C4-2B (cell line): ENCODE data around the gene ITPRIP.

Experiments
- H3K27ac ChIP-seq: fragments of 450-650 bp; 2 replicates; pipeline ENCODE4 v1.5.1; 2017
- ZFX ChIP-seq: fragments of 450-650 bp; IDR thresholded peaks from 2 replicates; pipeline ENCODE4 v1.6.1; 2017
- TF ChIP-seq, protein P1 (sequence below): fragments of 450-650 bp; conservative IDR thresholded peaks from 2 replicates; pipeline ENCODE4 v1.5.1; 2017; ENCODE audit warnings: mild to moderate bottlenecking

Gene ITPRIP

DNA sequence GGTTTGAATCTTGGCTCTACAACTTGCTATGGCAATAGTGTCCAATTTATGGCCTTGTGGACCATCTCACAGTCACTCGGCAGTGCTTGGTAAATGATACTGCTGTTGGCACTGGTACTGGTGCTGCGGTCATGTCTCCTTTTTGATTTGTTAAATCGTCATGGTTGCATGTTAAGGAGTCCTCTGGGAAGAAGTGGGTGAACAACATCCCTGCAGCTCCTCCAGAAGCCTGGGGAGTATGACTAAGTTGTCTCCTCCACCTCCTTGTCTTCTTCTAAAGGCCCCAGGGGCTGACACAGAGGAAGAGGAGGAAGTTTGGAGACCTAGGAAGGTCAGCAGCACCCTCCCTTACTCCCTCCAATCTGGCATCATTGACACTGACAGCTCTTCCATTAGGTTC is 8.5 kb downstream of the ITPRIP start:
- TF ChIP-seq, protein P1, sequence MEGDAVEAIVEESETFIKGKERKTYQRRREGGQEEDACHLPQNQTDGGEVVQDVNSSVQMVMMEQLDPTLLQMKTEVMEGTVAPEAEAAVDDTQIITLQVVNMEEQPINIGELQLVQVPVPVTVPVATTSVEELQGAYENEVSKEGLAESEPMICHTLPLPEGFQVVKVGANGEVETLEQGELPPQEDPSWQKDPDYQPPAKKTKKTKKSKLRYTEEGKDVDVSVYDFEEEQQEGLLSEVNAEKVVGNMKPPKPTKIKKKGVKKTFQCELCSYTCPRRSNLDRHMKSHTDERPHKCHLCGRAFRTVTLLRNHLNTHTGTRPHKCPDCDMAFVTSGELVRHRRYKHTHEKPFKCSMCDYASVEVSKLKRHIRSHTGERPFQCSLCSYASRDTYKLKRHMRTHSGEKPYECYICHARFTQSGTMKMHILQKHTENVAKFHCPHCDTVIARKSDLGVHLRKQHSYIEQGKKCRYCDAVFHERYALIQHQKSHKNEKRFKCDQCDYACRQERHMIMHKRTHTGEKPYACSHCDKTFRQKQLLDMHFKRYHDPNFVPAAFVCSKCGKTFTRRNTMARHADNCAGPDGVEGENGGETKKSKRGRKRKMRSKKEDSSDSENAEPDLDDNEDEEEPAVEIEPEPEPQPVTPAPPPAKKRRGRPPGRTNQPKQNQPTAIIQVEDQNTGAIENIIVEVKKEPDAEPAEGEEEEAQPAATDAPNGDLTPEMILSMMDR = no peak
- TF ChIP-seq ZFX = no peak
- peak overlapping the region; percentile 89 for H3K27ac ChIP-seq

GRCh38 chr10:104328896-104329710 is 9.2 kb downstream of the ITPRIP start:
- TF ChIP-seq ZFX = no peak
- TF ChIP-seq, protein P1 = no peak
- peak overlapping the region; percentile 89 for H3K27ac ChIP-seq

- peak overlapping the region; percentile 89 for H3K27ac ChIP-seq
These were observed 9.7 kb downstream of the ITPRIP start for GRCh38 chr10:104328646-104328895.

DNA sequence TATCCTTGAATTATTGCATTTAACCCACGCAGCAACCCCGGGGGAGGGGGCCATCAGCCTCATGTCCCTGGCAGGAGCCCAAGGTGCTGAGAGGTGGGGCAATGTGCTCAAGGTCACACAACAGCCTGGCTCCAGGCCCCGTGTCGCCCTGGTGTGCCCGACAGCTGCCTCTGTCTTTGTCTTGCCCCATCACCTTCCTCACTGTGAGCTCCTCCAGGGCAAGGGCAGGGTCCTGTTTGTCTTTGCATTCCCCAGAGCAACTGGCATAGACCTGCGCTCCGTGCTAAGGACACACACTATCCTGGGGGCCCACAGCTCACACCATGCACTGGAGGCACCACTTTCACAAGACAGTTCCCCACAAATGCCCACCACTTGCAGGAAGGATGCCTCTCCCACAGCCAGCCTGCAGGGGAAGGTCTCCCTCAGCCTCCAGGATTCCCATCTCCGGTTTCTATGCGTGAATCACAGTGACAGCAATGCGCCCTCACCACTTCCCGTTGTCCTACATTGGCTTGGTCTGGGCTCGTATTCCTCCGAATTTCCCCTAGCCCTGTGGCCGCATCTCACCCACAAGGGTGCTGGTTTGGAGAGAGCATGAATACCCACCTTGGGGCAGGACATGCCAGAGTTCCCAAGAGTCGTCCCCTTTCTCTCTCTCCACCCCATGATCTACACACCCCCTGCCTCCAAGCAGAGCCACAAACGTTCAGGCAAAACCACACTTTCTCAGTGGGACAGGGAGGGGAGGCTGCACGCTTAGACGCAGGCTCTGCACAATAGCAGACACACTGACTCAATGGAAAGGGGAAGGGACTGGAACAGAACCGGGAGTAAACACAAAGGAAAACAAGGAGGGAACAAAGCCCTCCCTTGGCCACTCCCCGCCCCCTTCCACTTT is 10.3 kb downstream of the ITPRIP start:
- no peak for TF ChIP-seq ZFX
- TF ChIP-seq, protein P1 = no peak
- H3K27ac ChIP-seq = peak overlapping the region; percentile 89

More at GRCh38 chr10:104328646-104328895, 9.7 kb downstream of the ITPRIP start:
- TF ChIP-seq, protein P1 = no peak
- no peak for TF ChIP-seq ZFX

GRCh38 chr10:104326991-104327610 is 11.2 kb downstream of the ITPRIP start:
- no peak for TF ChIP-seq ZFX
- TF ChIP-seq, protein P1 = no peak
- no peak overlapping the region for H3K27ac ChIP-seq

DNA sequence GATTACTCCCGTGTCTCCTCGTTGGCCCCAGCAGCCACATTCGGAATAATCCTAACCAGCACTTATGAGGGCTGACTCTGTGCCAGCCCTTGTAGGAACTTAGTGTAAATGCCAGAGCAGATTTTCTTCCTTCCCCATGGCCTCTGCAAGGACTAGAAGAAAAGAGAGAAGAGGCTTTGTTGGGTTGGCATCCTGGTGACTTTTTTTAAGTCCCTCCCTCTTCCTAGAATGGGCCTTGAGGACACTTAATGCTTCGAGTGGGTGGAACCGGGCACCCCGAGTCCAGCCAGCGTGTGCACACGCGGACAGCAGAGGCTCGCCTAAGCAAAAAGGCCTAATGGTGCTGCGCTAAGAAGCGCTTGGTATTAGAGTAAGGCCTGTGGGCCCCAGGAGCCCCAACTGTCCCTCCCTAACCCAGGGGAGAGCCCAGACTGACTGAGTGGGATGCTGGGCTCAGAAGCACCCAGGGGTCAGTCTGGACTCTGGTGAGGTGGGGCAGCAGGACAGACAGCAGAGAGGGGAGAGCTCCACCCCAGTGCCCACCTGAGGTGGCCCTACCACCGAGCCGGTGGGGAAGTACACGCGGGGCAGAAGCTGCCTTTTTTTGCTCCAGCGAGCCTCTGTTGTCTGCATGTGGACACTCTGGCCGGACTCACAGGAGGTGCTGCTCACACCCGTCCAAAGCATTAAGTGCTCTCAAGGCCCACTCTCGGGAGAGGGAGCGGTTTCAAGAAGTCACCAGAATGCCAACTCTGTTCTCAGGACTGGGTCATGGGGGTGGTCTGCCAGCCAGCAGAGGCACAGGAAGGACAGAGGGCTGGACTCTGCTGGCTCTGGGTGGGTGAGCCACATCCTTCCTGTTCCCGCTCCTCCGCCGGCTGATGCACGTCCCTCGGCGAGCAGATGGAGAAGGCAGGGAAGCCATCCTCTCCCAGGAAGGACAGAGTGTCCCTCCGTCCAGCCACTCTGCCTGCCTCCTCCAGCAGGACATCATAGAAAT is 12.5 kb downstream of the ITPRIP start:
- TF ChIP-seq, protein P1 = no peak
- TF ChIP-seq ZFX = no peak
- no peak overlapping the region for H3K27ac ChIP-seq
